T1000 (cell line): ENCODE data around the gene ACTN4.

Source experiments
- DNase-seq: peaks from one replicate; lab custom pipeline; 2025; ENCODE audit warnings: mixed read lengths; lab: John Stamatoyannopoulos, UW

The ACTN4 gene

DNA sequence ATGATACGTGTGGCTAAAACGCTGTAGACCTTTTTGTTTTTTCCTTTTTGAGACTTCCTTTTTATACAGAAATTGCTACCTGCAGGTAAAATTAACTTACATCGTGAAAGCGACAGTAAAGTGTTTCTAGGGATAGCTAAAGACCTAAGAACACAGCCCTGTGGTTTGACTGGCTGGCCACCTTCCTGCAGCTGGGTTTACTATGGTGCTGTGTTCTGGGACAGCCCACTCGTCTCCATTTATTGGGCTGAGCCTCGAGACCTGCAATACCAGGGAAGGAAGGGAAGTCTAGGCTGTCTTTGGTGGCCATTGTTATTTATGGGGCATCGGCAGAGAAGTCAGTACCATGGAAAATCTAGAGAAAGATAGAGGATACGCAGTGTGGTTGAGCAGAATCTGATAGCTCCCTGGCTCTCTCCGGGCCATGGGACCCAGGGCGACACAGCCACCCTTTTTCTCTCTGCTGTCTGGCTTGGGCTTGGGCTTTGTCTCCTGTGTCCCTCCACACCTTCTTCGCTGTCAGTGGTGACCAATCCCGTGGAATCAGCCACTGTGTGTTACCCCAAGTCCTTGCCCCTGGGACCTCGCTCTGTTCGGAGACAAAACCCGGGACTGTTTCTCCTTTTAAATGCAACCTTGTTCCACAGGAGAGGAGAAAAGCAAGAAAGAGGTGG is 30.9 kb downstream of the ACTN4 start:
- no peak for DNase-seq

DNA sequence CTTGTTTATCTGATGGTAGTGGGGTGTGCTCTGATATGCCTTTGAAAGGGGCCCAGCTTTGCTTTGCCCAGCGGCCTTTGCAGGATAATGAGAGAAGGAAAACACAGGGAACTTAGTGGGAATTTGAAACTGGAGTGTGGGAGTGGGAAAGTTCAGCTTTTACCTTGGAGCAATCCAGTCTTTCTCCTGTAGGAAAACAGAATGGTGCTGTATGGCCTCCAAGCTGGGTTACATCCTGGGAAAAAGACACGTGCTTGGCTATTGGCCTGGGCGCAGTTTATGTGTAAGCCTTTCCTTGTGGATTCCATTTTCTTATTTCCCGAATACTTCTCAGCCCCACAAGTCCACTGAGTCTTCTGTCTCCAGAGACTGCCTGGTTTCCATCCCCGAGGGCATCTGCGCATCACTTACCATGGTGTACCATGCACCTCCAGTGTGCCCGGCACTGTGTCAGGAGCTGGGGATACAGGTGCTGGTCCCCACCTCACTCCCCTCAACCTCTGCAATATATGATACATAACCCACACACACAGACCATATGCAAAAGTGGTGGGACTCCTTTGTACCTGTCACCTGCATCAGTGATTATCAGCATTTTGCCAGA is 31.5 kb downstream of the ACTN4 start:
- no peak for DNase-seq

DNA sequence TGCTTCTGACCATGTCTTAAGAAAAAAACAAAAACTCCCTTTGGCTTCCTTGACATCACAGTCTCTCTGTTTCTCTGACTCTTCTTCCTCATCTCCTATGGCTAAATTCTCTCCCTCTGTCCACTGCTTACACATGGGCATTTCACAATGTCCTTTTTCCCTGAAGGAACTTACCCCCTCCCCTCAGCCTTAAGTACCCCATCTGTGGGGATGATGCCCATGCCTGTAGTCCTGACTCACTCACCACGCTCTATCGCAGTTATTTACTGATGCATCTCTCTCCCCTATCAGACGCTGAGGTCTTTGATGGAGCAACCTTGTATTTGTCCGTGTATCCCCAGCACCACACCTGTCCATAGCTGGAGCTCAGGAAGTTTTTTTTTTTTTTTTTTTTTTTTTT is 32.4 kb downstream of the ACTN4 start:
- no peak for DNase-seq

DNA sequence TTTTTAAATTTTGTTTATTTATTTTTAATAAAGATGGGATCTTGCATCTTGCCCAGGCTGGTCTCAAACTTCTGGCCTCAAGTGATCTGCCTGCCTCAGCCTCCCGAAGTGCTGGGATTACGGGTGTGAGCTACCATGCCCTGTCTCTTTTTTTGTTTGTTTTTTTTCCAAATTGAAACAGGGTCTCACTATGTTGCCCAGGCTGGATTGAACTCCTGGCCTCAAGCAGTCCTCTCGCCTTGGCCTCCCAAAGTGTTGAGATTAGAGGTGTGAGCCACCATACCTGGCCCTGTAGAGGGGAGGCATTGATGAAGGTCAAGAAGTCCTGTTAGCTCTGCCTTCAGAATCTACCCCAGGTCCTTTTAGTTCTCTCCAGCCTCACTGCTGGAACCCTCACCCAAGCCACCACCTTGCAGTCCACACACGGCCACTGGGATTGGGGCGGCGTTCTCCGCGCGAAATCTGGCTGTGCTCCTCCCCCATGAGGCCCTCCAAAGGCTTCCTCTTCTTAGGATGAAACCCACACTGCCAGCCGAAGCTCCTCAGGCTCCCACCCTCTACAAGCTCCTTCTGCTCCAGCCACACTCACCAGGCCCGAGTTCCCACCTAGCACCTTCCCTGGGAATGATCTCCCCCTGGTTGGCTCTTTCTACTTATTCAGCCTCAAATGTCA is 34.9 kb downstream of the ACTN4 start:
- DNase-seq = no peak

DNA sequence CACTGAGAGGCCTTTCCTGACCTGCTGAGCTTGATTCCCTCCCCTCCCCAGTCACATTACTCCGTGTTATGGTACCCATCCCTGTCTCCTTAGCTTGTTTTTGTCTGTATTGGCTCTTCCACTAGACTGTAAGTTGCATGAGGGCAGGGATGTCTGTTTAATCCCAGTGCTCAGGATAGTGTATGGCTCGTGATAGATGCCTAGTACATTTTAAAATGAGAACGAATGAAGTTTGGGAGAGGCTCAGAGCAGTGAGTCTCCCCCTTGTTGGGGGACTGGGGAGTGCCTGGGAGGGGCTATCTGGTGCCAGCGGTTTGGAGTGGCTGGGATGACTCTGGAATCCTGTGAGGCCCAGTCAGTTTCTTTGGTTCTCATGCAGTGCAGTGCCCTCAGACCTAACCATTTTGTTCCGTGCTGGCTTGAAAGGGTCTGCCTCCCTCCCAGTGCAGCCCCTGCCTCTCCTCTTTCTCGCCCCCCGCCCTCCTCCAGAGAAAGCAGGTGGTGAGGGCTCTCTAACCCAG is 35.5 kb downstream of the ACTN4 start:
- DNase-seq = no peak

DNA sequence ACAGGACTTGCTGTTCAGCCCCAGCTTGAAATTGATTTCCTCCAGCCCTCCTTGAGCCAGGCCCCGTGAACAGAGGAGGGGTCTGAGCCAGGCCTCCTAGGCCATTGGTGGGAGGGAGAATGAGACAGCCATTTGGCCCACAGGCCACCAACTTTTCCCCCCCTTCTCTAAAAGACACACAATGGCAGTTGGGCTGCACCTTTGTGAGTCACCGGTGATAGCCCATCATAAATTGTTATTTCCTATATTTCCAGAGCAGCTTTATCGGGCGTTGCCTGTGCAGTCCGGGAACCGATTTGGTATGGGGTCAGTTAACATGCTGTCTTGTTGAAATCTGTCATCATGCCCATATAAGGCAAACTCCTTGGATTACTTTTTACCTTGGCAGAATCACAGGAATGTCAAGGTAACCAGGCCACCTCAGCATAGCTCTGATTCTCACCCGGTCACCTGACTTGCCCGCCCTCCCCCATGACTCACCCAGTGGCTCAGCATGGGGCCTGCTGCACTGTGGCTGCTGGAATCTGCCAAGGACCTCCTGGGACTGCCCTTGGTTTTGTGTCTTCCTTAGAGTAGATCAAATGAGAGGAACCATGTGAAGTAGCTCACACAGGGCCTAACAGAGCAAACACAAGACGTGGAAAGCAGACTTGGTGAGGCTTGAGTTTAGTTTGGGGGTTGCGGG is 36.1 kb downstream of the ACTN4 start:
- peak; percentile 93 for DNase-seq

DNA sequence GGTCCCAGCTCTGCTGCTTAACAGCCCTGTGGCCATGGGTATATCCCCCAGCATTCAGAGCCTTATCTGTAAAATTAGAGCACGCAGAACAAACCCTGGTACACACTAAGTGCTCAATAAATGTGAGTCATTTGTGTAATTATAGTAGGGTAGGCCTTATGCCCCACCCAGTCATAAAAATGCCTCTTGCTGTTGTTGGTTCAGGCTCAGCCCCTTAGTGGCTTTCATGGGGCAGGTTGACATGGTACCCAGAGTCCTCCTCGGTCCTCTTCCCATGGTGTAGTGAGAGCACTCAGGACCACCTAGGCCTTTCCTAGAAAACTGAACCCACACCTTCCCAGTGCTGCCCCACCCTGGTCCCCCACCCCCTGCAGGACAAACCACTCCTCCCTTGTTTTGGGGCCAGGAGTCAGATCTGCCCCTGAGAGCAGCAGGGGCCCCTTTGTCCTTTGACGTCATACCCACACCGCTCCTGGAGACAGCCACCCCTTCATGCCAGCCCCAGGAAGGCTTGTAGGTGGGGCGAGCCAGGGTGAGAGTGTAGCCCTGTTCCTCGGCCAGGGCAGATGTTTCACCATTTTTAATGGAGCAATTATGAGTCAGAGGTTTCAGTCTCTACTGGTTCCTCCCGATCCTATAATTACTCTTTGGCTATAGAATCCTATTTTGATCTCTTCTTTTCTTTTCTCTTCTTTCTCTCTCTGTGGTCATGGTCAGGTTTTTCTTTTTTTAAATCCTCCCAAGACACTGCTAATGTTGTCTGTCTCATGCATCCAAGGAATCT is 36.8 kb downstream of the ACTN4 start:
- DNase-seq = peak; percentile 82

DNA sequence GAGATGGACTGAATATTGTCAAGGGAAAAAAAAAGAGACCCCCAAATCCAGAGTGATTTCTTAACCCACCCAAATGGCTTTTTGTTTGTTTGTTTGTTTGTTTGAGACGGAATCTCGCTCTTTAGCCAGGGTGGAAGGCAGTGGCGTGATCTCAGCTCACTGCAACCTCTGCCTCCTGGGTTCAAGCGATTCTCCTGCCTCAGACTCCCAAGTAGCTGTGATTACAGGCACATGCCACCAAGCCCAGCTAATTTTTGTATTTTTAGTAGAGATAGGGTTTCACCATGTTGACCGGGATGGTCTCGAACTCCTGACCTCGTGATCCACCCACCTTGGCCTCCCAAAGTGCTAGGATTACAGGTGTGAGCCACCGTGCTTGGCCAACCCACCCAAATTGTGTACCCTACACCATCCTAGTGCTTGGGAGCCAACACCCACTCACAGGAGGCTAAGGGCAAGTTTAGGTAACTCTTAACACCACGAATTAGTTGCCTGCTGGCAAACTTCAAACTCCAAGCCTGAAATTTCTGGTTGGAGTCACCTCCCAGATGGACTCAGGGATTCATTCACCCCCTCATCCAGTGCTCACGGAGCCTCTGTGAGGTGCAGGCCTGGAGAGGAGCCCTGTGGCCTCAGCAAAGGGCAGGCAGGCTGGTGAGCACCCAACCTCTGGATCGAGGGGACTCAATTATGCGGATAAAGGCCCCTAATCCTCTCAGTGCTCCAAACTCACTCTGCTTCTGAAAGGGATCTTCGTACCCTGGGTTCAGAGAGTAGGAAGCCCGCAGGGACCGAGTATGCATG is 37.6 kb downstream of the ACTN4 start:
- no peak for DNase-seq

DNA sequence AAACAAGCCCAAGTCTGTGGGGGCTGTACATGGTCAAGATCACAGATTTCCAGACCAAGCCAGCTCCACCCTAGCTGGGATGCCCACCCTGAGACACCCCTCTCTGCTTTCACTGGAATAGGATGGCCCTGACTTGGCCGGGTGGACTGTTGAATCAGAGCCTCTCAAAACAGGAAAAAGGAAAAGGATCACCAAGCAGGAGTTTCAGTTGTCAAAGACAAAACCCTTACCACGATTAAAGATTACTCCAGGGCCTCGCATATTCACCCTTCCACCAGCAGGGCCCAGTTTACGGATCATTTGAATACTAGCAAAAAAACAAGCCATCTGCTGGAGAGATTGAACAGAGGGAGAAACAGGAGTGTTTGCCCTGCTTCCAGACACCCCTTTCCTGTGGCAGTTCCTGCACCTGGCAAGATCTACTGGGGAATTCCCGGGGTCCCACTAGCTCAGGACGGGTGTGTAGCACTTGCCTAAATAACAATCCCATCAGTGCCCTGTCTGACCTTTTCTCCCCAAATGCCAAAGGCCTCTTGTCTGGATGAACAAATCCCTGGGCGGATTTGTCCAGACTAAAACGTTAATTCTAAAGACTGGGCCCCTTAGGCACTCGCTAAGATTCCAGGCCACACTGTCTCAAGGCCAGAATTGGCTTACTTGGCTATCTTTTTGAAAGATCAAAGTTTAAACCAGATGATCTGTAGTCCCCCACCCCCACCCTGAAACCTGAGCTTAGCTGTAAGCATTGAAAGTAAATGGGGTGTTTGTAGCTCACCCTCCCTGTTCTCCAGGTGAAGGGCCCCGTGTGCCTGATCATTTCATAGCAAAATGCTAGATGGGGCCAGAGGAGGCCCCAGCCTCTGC is 38.4 kb downstream of the ACTN4 start:
- no peak for DNase-seq

DNA sequence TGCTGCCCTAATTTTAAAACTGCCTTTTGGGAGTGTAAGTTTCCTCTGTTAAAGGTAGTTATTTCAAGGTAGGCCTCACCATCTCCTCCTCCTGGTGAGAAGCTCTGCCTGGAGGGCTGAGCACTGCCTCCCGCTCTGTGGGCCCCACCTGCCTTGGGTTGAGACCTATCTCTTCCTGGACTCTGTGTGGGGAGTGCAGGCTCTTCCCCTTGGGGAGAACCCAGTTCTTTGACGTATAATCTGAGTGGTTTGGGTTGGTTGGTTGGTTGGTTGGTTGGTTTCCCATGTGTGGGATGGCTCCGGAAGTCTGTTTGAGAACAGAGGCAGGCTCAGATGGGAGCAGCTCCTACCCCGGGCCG is 39.1 kb downstream of the ACTN4 start:
- DNase-seq = no peak

DNA sequence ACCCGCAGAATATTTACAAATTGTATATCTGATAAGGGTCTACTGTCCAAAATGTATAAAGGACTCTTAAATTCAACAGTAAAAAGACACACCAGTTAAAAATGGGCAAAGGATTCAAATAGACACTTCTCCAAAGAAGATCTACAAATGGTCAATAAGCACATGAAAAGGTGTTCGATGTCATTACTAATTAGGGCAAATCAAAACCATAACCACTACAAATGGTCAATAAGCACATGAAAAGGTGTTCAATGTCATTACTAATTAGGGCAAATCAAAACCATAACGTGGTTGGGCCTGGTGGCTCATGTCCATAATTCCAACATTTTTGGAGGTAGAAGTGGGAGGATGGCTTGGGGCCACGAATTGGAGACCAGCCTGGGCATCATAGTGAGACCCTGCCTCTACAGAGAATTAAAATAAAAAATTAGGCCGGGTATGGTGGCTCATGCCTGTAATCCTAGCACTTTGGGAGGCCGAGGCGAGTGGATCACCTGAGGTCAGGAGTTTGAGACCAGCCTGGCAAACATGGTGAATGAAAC is 40.5 kb downstream of the ACTN4 start:
- DNase-seq = no peak

DNA sequence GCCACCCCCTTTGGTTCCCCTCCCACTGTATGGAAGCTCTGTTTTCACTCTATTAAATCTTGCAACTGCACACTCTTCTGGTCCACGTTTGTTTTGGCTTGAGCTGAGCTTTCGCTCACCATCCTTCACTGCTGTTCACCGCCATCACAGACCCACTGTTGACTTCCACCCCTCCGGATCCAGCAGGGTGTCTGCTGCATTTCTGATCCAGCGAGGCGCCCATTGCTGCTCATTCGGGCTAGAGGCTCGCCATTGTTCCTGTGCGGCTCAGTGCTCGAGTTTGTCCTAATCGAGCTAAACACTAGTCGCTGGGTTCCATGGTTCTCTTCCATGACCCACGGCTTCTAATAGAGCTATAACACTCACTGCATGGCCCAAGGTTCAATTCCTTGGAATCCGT is 42.7 kb downstream of the ACTN4 start:
- DNase-seq = no peak

DNA sequence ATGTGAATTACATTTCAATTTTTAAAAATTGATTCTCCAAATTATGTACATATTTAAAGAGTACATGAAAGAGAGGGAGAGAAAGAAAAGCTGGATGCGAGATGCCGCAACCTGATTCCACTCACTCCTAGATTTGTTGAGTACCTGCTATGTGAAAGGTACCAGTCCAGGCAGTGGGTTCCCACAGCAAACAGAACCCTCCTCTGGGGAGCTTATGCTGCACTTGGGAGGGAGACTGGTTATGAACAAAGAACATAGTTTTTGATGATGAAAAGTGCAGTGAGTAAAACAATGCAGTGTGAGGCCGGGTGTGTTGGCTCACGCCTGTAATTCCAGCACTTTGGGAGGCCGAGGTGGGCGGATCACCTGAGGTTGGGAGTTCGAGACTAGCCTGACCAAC is 43.4 kb downstream of the ACTN4 start:
- DNase-seq = no peak

DNA sequence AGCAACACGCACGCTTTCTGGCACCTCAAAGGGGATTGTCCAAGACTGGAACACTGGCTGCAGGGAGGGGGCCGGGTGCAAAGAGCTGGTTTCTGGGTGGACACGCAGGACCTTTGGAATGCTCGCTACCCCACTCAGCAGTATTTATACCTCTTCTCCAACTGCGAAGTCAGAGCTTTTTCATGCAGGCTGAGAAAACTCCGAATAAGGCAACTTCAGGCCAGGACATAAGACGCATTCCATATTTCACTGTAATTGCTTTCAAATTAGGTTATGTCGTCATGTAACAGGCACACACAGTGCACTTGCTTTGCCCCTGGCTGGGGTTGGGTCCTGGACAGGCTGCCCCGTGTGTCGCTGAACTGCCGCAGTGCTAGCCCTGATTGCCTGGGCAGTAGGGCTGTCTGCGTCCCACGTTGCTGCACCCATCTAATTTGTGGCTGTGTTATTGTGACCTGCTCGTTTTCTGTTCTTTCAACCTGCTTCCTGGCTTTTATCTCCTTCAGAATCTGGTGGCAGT is 44.5 kb downstream of the ACTN4 start:
- DNase-seq = peak; percentile 77

DNA sequence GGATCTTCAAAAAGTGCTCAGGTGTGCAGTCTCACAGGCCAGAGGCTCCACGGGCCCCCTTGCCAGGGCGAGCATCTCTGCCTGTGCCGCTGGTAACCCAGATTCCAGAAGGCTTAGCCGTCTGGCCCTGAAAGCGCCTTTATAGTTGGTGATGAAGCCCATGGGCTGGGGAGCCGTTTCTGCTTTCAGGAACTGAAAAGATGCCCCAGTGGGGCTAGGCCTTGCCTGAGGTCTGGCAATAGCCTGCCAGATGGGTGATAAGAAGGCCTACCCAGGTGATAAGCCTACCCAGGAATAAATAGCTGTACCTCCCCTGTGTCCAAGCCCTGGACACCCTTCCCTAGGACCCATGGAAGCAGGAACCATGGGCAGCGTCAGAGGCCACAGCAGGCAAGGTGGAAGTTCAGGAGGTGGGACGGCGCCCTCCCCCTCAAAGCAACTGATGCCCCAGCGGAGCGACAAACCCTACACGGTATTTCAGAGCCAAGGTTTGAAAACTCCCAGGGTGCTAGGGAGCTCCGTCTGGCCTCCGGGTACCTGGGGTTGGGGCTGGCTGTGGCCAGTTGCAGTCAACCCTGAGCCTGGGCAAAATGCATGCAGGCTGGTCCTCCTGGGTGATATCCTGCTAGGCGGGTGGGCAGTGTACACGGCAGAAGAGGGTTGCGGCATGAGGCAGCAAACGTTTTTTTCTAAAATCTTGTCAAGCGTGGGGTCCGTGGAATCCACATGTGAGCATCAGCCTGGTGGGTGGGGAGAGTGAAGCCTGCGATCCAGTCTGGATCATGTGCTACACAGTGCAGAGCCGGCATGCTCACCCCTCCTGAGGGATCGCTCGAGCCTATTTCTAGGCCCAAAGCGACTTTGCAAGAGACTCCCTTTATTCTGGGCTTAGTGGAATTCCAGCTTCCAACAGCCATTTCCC is 45.3 kb downstream of the ACTN4 start:
- DNase-seq = no peak

DNA sequence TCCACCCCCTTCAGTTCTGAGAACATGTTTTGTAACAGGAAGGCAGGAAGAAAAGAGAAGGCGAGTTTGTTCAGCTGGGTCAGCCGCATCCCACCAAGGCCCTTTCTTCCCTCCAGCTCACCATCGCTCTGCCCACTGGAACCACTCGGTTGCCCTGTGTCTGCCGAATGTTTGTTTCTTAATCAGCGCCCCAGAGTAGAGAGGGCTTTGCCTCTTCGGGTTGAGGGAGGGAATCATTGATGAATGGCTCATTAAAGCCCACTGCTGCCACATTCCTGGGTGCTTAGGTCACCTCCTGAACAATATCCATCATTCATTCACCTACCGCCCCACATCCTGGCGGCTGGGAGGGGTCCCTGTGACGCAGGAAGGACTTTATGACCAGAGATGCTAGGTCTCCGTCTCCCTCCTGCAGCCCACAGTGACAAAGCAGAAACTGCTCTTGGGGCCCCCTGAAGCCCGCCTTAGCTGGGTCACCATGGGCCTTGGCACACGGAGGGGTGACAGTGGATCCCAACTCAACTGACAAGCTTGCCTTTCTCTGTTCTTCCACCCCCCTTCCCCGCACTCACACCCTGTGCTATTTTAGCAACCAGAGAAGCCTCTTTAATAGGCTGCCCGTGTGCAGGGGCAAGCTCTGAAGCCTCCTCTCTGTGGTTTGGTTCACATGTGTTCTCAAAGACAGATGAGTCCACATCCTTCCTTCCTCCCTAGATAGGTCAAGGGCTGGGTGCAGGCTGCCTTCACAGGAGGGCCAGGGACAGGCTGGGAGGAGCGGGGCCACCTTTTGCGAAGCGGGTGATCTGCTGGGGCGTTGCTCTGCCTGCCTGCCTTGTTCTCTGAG is 46.2 kb downstream of the ACTN4 start:
- DNase-seq = peak; percentile 68

DNA sequence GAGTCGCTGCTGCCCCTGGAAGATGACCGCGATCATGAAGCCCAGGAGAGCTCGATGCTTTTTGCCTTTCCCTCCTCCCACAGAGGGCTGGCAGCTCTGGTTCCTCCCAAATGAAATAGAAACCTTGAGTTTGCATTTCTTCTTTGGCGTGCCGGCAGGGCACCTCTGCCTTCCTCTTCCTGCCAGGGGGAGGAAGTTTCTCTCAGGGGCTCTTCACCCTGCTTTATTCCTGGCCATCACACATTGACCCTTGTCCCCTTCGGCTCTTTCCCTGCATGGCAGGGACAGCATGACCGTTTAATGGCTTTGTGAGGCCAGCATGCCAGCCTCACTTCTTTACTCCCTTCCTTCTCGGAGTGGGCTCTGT is 47.9 kb downstream of the ACTN4 start:
- no peak for DNase-seq
